ENCODE results near the gene GALNT6. TPM values are rescaled to one million over a fixed set of nuclear protein-coding genes. Genes with fewer than 3 reads are reported as not detected.

Gene GALNT6
- total and polyA plus RNA-seq, 2 donors (not counting 3 experiments of a cell fraction or from before 2014, with no cell fraction given): 18.7 to 39.2 TPM

- H3K36me3 ChIP-seq (ENCODE audit: control insufficient read depth in 2 of 2, extremely low read depth in 1 of 2, insufficient read depth in 2 of 2, low read length in 2 of 2): peaks cover 0 to 4% of the 10 kb centered on the region in 2 experiments
- FAIRE-seq (no peak), DNase-seq (ENCODE audit: low read depth, low spot score) (no peak)
- no peaks in the 10 kb centered on the region for H3K27me3 ChIP-seq (ENCODE audit: control insufficient read depth in 2 of 2, insufficient read depth in 2 of 2, low read length in 2 of 2)
- no peaks in the 10 kb centered on the region for H3K9me1 ChIP-seq (replicated peaks; ENCODE audit: control insufficient read depth, extremely low read depth, insufficient read depth, low read length)
- H3K27ac ChIP-seq (ENCODE audit: insufficient read depth, low read depth, low read length): no peak overlapping the region
- H3K9me3 ChIP-seq (replicated peaks; ENCODE audit: control insufficient read depth, insufficient read depth, low read length): no peaks in the 10 kb centered on the region
- dilution Hi-C loops (cut with MboI; ENCODE audit: extremely low pct_ligation_motif_present, low sequenced_read_pairs): no loop called here
- H3K79me2 ChIP-seq (ENCODE audit: control insufficient read depth, insufficient read depth, low read length): no peaks in the 10 kb centered on the region
- CTCF ChIA-PET: interaction anchor here (0.8 to 1.2 kb wide), 2 partner anchors 12 to 447 kb away, joined by 3 read pairs; no protein-coding TSS in a partner anchor
- no TSS peak for BruUV-seq (replicated peaks)
- POLR2A ChIA-PET: no interaction called here
- H4K20me1 ChIP-seq (replicated peaks; ENCODE audit: control insufficient read depth, extremely low read depth, insufficient read depth, low read length): no peaks in the 10 kb centered on the region
- no peak overlapping the region for H2AFZ ChIP-seq (ENCODE audit: low read depth, low read length)
- intact Hi-C loops (cut with micrococcal nuclease): no loop called here
- no peak overlapping the region for H3K9ac ChIP-seq (replicated peaks; ENCODE audit: extremely low read depth, insufficient read depth, low read length)
- no peak overlapping the region for H3K4me3 ChIP-seq (replicated peaks in 1 of 3; ENCODE audit: insufficient read depth in 1 of 3, low read depth in 1 of 3, low read length in 3 of 3)
- TF ChIP-seq CTCF (IDR thresholded peaks at IDR 0.05; ENCODE audit: extremely low read depth in 1 of 2, insufficient read depth in 1 of 2, low read depth in 1 of 2, low read length in 2 of 2): peak in 1 of 2 donors; percentile 6
- TF ChIP-seq FOS (IDR thresholded peaks at IDR 0.05; ENCODE audit: borderline replicate concordance, insufficient read depth, low read length): no peak
- TF ChIP-seq POLR2A (IDR thresholded peaks at IDR 0.05; ENCODE audit: low read depth, low read length): no peak
- H3K4me1 ChIP-seq (ENCODE audit: control insufficient read depth, extremely low read depth, insufficient read depth, low read length): peaks cover 22% of the 10 kb centered on the region
- no peak overlapping the region for H3K4me2 ChIP-seq (ENCODE audit: insufficient read depth, low read length)
Observed at GRCh38 chr12:51377099-51377984, 13.9 kb downstream of the GALNT6 start.

GRCh38 chr12:51374856-51375255 lies 16.4 kb downstream of the GALNT6 start:
- no peaks in the 10 kb centered on the region for H3K9me3 ChIP-seq (replicated peaks; ENCODE audit: control insufficient read depth, insufficient read depth, low read length)
- H3K4me2 ChIP-seq (ENCODE audit: insufficient read depth, low read length): no peak overlapping the region
- TF ChIP-seq MYC (IDR thresholded peaks at IDR 0.05; ENCODE audit: low read depth, low read length) (no peak), POLR2AphosphoS5 (IDR thresholded peaks at IDR 0.05; ENCODE audit: insufficient read depth, low read depth, low read length) (no peak), MAX (IDR thresholded peaks at IDR 0.05; ENCODE audit: insufficient read depth, insufficient read length) (no peak), CTCF (IDR thresholded peaks at IDR 0.05; ENCODE audit: extremely low read depth in 1 of 2, insufficient read depth in 1 of 2, low read depth in 1 of 2, low read length in 2 of 2) (no peak), FOS (IDR thresholded peaks at IDR 0.05; ENCODE audit: borderline replicate concordance, insufficient read depth, low read length) (no peak), JUN (IDR thresholded peaks at IDR 0.05; ENCODE audit: borderline replicate concordance, insufficient read depth, insufficient read length, low read depth) (no peak), GATA2 (IDR thresholded peaks at IDR 0.05; ENCODE audit: insufficient read depth, insufficient read length, low read depth, low read length) (no peak)
- peak overlapping the region; percentile 44 for H2AFZ ChIP-seq (ENCODE audit: low read depth, low read length)
- H3K36me3 ChIP-seq (ENCODE audit: control insufficient read depth in 2 of 2, extremely low read depth in 1 of 2, insufficient read depth in 2 of 2, low read length in 2 of 2): peaks cover 0 to 4% of the 10 kb centered on the region in 2 experiments
- H3K9ac ChIP-seq (replicated peaks; ENCODE audit: extremely low read depth, insufficient read depth, low read length): no peak overlapping the region
- no peaks in the 10 kb centered on the region for H3K9me1 ChIP-seq (replicated peaks; ENCODE audit: control insufficient read depth, extremely low read depth, insufficient read depth, low read length)
- DNase-seq (ENCODE audit: low read depth, low spot score): no peak
- POLR2A ChIA-PET: no interaction called here
- FAIRE-seq: no peak
- H3K27me3 ChIP-seq (ENCODE audit: control insufficient read depth in 2 of 2, insufficient read depth in 2 of 2, low read length in 2 of 2): no peaks in the 10 kb centered on the region
- peaks cover 39% of the 10 kb centered on the region for H3K4me1 ChIP-seq (ENCODE audit: control insufficient read depth, extremely low read depth, insufficient read depth, low read length)
- no peak overlapping the region for H3K4me3 ChIP-seq (replicated peaks in 1 of 3; ENCODE audit: insufficient read depth in 1 of 3, low read depth in 1 of 3, low read length in 3 of 3)
- H4K20me1 ChIP-seq (replicated peaks; ENCODE audit: control insufficient read depth, extremely low read depth, insufficient read depth, low read length): no peaks in the 10 kb centered on the region
- intact Hi-C loops (cut with micrococcal nuclease): no loop called here
- H3K27ac ChIP-seq (ENCODE audit: insufficient read depth, low read depth, low read length): peak overlapping the region; percentile 58
- no TSS peak for BruUV-seq (replicated peaks)
- CTCF ChIA-PET: interaction anchor here (1.3 to 1.4 kb wide), 2 partner anchors 13 to 34 kb away, joined by 3 read pairs; no protein-coding TSS in a partner anchor
- no peaks in the 10 kb centered on the region for H3K79me2 ChIP-seq (ENCODE audit: control insufficient read depth, insufficient read depth, low read length)
- dilution Hi-C loops (cut with MboI; ENCODE audit: extremely low pct_ligation_motif_present, low sequenced_read_pairs): no loop called here
